ENCODE results near the gene IMPA2. TPM values are rescaled to one million over a fixed set of nuclear protein-coding genes. Genes with fewer than 3 reads are reported as not detected.
A peak's percentile ranks its signal among the peaks of the same experiment; 100 is the strongest.

The IMPA2 gene
- total and polyA plus RNA-seq, 10 of the 15 experiments (the other 5 are each of a cell fraction or from before 2014, with no cell fraction given), result 0.24 to 21.0 (median 11.4) TPM

DNA sequence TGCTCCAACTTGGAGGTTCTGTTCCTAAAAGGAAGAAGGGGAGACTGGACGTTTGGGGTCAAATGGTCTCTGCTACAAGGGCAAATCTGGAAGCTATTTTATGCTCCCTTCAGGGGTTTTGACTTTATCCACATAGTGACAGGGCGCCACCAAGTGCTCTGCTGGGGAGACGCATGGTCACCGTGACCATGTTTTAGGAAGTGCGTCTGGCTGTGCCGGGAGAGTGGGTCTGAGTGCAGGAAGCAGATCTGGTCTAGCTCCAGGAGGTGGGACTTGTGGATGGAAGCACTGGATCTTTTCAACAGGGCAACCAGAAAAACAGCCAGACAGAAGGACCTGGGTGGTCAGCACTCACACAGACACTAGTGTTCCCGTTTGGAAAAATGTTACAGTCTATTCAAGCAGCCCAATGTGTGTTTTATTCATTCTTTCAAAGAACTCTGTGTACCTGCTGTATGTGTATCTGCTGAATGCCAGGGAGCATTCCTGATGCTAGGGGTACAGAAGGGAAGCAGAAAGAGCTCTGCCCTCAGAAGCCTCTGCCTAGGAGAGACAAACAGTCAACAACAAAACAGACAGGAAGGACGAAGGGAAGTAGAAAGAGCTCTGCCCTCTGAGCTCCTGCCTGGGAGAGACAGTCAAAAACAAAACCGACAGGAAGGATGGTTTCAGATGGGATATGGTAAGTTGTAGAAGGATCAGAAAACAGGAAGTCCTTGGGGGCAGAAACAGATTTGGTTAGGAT is 14.3 kb downstream of the IMPA2 start:
- in situ Hi-C loops (cut with MboI), result loop anchor here (5.0 kb wide), 1 partner anchor 63 kb away; no protein-coding TSS in a partner anchor
- ChIA-PET POLR2A (no interaction called here), SMC1A (ENCODE audit: uncharacterized antibody, unreplicated experiment) (interaction anchor here (0.7 to 4.6 kb wide), 9 partner anchors 8 to 267 kb away, joined by 3 to 46 read pairs (median 4); no protein-coding TSS in a partner anchor), RAD21 (ENCODE audit: unreplicated experiment) (interaction anchor here (0.8 to 4.6 kb wide), 4 partner anchors 57 to 339 kb away, joined by 4 to 40 read pairs (median 8); no protein-coding TSS in a partner anchor), CTCF (interaction anchor here (0.8 to 7.7 kb wide), 19 partner anchors 8 to 340 kb away, joined by 3 to 122 read pairs (median 6); partner anchors contain the start of gene IMPA2)
- H3K4me3 ChIP-seq, result no peak overlapping the region
- H3K9me3 ChIP-seq (replicated peaks; ENCODE audit: control insufficient read depth, insufficient read depth, low read length), result no peaks in the 10 kb centered on the region
- ATAC-seq (peak; percentile 93), DNase-seq (ENCODE audit: low read depth, low spot score) (no peak), FAIRE-seq (peak; percentile 94)
- intact Hi-C loops (cut with micrococcal nuclease; ENCODE audit: unreplicated experiment), result loop anchor here (1.0 to 2.0 kb wide), 2 partner anchors 57 to 263 kb away; no protein-coding TSS in a partner anchor
- no TSS peak for BruUV-seq (replicated peaks)
- no peaks in the 10 kb centered on the region for H3K27me3 ChIP-seq (replicated peaks in 1 of 2; ENCODE audit: control insufficient read depth in 2 of 2, insufficient read depth in 2 of 2, low read length in 1 of 2)
- H3K79me2 ChIP-seq (ENCODE audit: control insufficient read depth, insufficient read depth, low read length), result no peaks in the 10 kb centered on the region
- H3K36me3 ChIP-seq (ENCODE audit: control insufficient read depth in 2 of 2, insufficient read depth in 2 of 2, low read length in 1 of 2), result no peaks in the 10 kb centered on the region
- no peak overlapping the region for H3K27ac ChIP-seq (ENCODE audit: control insufficient read depth, insufficient read depth)
- H3K4me1 ChIP-seq (ENCODE audit: control insufficient read depth, insufficient read depth, low read length), result peaks cover 8% of the 10 kb centered on the region
- H2AFZ ChIP-seq (ENCODE audit: control insufficient read depth, low read depth, low read length), result peak overlapping the region; percentile 88
- H3K9ac ChIP-seq (ENCODE audit: control insufficient read depth, insufficient read depth, low read length), result peak overlapping the region; percentile 26
- WGBS (ENCODE audit: insufficient coverage, insufficient replicate concordance, low lambda C conversion rate, missing lambda C conversion rate), result 2% methylated on average over 9 of the region's 9 CpGs
- no peaks in the 10 kb centered on the region for H4K20me1 ChIP-seq (ENCODE audit: control insufficient read depth, insufficient read depth)
- H3K4me2 ChIP-seq (ENCODE audit: control insufficient read depth, insufficient read depth), result peak overlapping the region; percentile 47
- TF ChIP-seq RAD21 (IDR thresholded peaks at IDR 0.05; ENCODE audit: insufficient read depth, low read depth, low read length), result peak; percentile 88
- 0 out of 2 replicates have a peak, but pooled peaks have one; percentile 23 for TF ChIP-seq TBL1XR1 (IDR thresholded peaks at IDR 0.05; ENCODE audit: low read depth, low read length)
- peak; percentile 80 for TF ChIP-seq SMC3 (IDR thresholded peaks at IDR 0.05; ENCODE audit: borderline replicate concordance, low read length)
- TF ChIP-seq FOS (IDR thresholded peaks at IDR 0.05; ENCODE audit: borderline replicate concordance, extremely low read depth, insufficient read length), result no peak
- peak; percentile 55; the same call in 1 of the 2 replicates for TF ChIP-seq YY1 (IDR thresholded peaks at IDR 0.05; ENCODE audit: low read depth, low read length)
- TF ChIP-seq SPI1 (IDR thresholded peaks at IDR 0.05; ENCODE audit: borderline replicate concordance, insufficient read depth, low read depth, low read length), result peak; percentile 70
- no peak for TF ChIP-seq SRF (IDR thresholded peaks at IDR 0.05; ENCODE audit: low read depth in 2 of 2, low read length in 2 of 2)
- TF ChIP-seq, protein P1, sequence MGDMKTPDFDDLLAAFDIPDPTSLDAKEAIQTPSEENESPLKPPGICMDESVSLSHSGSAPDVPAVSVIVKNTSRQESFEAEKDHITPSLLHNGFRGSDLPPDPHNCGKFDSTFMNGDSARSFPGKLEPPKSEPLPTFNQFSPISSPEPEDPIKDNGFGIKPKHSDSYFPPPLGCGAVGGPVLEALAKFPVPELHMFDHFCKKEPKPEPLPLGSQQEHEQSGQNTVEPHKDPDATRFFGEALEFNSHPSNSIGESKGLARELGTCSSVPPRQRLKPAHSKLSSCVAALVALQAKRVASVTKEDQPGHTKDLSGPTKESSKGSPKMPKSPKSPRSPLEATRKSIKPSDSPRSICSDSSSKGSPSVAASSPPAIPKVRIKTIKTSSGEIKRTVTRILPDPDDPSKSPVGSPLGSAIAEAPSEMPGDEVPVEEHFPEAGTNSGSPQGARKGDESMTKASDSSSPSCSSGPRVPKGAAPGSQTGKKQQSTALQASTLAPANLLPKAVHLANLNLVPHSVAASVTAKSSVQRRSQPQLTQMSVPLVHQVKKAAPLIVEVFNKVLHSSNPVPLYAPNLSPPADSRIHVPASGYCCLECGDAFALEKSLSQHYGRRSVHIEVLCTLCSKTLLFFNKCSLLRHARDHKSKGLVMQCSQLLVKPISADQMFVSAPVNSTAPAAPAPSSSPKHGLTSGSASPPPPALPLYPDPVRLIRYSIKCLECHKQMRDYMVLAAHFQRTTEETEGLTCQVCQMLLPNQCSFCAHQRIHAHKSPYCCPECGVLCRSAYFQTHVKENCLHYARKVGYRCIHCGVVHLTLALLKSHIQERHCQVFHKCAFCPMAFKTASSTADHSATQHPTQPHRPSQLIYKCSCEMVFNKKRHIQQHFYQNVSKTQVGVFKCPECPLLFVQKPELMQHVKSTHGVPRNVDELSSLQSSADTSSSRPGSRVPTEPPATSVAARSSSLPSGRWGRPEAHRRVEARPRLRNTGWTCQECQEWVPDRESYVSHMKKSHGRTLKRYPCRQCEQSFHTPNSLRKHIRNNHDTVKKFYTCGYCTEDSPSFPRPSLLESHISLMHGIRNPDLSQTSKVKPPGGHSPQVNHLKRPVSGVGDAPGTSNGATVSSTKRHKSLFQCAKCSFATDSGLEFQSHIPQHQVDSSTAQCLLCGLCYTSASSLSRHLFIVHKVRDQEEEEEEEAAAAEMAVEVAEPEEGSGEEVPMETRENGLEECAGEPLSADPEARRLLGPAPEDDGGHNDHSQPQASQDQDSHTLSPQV (IDR thresholded peaks at IDR 0.05), result no peak
- TF ChIP-seq, protein P2, sequence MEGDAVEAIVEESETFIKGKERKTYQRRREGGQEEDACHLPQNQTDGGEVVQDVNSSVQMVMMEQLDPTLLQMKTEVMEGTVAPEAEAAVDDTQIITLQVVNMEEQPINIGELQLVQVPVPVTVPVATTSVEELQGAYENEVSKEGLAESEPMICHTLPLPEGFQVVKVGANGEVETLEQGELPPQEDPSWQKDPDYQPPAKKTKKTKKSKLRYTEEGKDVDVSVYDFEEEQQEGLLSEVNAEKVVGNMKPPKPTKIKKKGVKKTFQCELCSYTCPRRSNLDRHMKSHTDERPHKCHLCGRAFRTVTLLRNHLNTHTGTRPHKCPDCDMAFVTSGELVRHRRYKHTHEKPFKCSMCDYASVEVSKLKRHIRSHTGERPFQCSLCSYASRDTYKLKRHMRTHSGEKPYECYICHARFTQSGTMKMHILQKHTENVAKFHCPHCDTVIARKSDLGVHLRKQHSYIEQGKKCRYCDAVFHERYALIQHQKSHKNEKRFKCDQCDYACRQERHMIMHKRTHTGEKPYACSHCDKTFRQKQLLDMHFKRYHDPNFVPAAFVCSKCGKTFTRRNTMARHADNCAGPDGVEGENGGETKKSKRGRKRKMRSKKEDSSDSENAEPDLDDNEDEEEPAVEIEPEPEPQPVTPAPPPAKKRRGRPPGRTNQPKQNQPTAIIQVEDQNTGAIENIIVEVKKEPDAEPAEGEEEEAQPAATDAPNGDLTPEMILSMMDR (IDR thresholded peaks at IDR 0.05 in 2 of 3, conservative IDR thresholded peaks at IDR 0.05 in 1 of 3; ENCODE audit: control insufficient read depth in 2 of 3, extremely low read depth in 1 of 3, insufficient read depth in 1 of 3, low read depth in 3 of 3, low read length in 3 of 3), result peak; percentile 80 to 90 (median 87)

Measured in GM12878 (cell line).